Measurements from ENCODE around the gene MYCL. TPM values are rescaled to one million over a fixed set of nuclear protein-coding genes. Genes with fewer than 3 reads are reported as not detected.

MYCL gene
- total and polyA plus RNA-seq, 2 experiments from 2014 or later = 6.3 to 7.8 TPM

DNA sequence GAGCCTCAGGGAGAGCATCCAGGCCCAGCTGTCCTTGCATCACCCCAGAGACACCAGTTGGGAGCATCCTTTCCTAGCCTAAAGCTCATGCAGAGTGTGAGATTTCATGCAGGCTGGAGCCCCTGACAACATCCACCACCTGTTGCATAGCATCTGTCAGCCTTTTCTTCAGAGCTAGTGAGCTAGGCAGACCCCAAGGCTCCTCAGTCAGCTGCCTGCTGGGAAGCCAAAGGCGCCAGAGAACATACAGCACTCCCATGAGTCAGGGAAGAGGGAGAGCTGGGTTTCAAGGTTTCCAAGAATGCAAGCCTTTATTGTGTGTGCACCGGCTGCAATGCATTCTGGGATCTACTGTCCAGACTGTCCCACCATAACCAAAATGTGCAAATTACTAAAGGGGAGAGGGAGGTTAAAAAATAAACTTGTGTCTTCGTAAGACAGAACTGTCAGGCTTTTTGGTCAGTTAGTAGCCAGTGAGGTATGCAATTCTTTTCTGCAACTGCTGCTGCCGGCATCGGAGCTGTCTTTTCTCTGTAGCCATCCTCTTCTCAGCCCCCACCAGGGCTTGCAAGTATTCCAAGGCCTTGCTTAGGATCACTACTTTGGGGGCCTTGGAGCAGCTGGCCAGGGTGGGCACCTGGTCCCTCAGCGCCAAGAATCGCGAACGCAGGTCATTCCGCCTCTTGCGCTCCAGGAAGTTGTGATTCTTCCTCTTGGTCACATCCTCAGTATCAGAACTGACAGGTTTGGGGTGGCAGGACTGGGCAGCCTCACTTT lies 4.6 kb downstream of the MYCL start:
- no peaks in the 10 kb centered on the region for H4K20me1 ChIP-seq (ENCODE audit: insufficient read depth, poor library complexity, severe bottlenecking)
- peaks cover 12% of the 10 kb centered on the region for H3K27me3 ChIP-seq
- no peak overlapping the region for H3K4me3 ChIP-seq
- TF ChIP-seq EZH2phosphoT487 (IDR thresholded peaks at IDR 0.05; ENCODE audit: low read depth, severe bottlenecking, unreplicated experiment) (no peak), EZH2 (IDR thresholded peaks at IDR 0.05; ENCODE audit: borderline replicate concordance) (no peak)
- TF ChIP-seq, protein P1, sequence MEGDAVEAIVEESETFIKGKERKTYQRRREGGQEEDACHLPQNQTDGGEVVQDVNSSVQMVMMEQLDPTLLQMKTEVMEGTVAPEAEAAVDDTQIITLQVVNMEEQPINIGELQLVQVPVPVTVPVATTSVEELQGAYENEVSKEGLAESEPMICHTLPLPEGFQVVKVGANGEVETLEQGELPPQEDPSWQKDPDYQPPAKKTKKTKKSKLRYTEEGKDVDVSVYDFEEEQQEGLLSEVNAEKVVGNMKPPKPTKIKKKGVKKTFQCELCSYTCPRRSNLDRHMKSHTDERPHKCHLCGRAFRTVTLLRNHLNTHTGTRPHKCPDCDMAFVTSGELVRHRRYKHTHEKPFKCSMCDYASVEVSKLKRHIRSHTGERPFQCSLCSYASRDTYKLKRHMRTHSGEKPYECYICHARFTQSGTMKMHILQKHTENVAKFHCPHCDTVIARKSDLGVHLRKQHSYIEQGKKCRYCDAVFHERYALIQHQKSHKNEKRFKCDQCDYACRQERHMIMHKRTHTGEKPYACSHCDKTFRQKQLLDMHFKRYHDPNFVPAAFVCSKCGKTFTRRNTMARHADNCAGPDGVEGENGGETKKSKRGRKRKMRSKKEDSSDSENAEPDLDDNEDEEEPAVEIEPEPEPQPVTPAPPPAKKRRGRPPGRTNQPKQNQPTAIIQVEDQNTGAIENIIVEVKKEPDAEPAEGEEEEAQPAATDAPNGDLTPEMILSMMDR (IDR thresholded peaks at IDR 0.05; ENCODE audit: poor library complexity) = no peak
- H3K9me3 ChIP-seq (ENCODE audit: low read depth) = no peaks in the 10 kb centered on the region
- H2AFZ ChIP-seq = no peak overlapping the region
- no peaks in the 10 kb centered on the region for H3K36me3 ChIP-seq (replicated peaks; ENCODE audit: insufficient read depth, low read depth)
- no peak overlapping the region for H3K27ac ChIP-seq
- H3K4me1 ChIP-seq (ENCODE audit: insufficient read depth) = peaks cover 15% of the 10 kb centered on the region
- DNase-seq (ENCODE audit: low spot score) = peak; percentile 27
- 88% methylated on average over 11 of the region's 11 CpGs for WGBS (ENCODE audit: low lambda C conversion rate, missing lambda C conversion rate)
- no peaks in the 10 kb centered on the region for H3K9me2 ChIP-seq (replicated peaks; ENCODE audit: insufficient read depth)
- H3K79me2 ChIP-seq = peaks cover 6% of the 10 kb centered on the region
- no peak overlapping the region for H3K4me2 ChIP-seq

- H3K4me3 ChIP-seq = no peak overlapping the region
- H3K79me2 ChIP-seq = peaks cover 6% of the 10 kb centered on the region
- H3K4me1 ChIP-seq (ENCODE audit: insufficient read depth) = peaks cover 16% of the 10 kb centered on the region
- no peak overlapping the region for H3K4me2 ChIP-seq
- H4K20me1 ChIP-seq (ENCODE audit: insufficient read depth, poor library complexity, severe bottlenecking) = no peaks in the 10 kb centered on the region
- TF ChIP-seq EZH2 (IDR thresholded peaks at IDR 0.05; ENCODE audit: borderline replicate concordance) (no peak), EZH2phosphoT487 (IDR thresholded peaks at IDR 0.05; ENCODE audit: low read depth, severe bottlenecking, unreplicated experiment) (no peak)
- TF ChIP-seq, protein P1 (IDR thresholded peaks at IDR 0.05; ENCODE audit: poor library complexity) = no peak
- H3K27ac ChIP-seq = no peak overlapping the region
- H3K27me3 ChIP-seq = peaks cover 12% of the 10 kb centered on the region
- WGBS (ENCODE audit: low lambda C conversion rate, missing lambda C conversion rate) = 94% methylated on average over 5 of the region's 5 CpGs
- H3K9me3 ChIP-seq (ENCODE audit: low read depth) = no peaks in the 10 kb centered on the region
- H2AFZ ChIP-seq = no peak overlapping the region
- H3K36me3 ChIP-seq (replicated peaks; ENCODE audit: insufficient read depth, low read depth) = no peaks in the 10 kb centered on the region
- no peak for DNase-seq (ENCODE audit: low spot score)
- no peaks in the 10 kb centered on the region for H3K9me2 ChIP-seq (replicated peaks; ENCODE audit: insufficient read depth)
These were observed 5.8 kb downstream of the MYCL start for GRCh38 chr1:39895731-39896480.

DNA sequence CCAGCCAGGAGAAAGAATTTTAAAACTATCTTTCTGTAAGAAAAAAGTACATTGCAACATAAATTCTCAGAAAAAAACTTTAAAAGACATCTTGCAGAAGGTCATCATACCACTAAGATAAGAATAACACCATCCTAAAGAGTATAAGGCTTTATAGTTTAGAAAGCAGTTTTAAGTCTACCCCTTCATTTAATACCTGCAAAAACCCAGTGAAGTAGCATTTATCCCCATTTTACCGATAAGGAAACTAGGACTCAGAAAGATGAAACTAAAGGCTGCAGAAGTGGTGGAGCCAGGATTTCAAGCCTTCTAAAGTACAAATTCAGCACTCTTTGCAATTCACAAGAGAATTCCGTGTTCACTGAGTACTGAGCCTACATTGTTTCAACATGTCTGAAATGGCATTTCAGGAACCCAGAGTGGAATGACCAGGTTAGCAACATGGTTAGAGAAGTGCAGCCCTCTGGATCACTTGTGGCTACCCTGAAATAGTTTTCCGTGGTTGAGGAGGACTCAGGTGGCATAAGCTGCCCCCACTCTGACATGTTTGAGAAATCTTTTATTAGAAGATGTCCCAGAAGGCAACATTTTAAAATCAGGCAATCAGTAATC lies 6.7 kb downstream of the MYCL start:
- Histone ChIP-seq H3K9me3 (ENCODE audit: low read depth) (no peaks in the 10 kb centered on the region), H2AFZ (no peak overlapping the region), H3K27me3 (peaks cover 3% of the 10 kb centered on the region), H3K4me3 (no peak overlapping the region), H3K27ac (no peak overlapping the region), H3K79me2 (peaks cover 2% of the 10 kb centered on the region), H3K4me1 (ENCODE audit: insufficient read depth) (peaks cover 16% of the 10 kb centered on the region), H4K20me1 (ENCODE audit: insufficient read depth, poor library complexity, severe bottlenecking) (no peaks in the 10 kb centered on the region), H3K36me3 (replicated peaks; ENCODE audit: insufficient read depth, low read depth) (no peaks in the 10 kb centered on the region), H3K4me2 (no peak overlapping the region), H3K9me2 (replicated peaks; ENCODE audit: insufficient read depth) (no peaks in the 10 kb centered on the region)
- TF ChIP-seq EZH2phosphoT487 (IDR thresholded peaks at IDR 0.05; ENCODE audit: low read depth, severe bottlenecking, unreplicated experiment) (no peak), EZH2 (IDR thresholded peaks at IDR 0.05; ENCODE audit: borderline replicate concordance) (no peak)
- TF ChIP-seq, protein P1 (IDR thresholded peaks at IDR 0.05; ENCODE audit: poor library complexity) = no peak
- no peak for DNase-seq (ENCODE audit: low spot score)
- WGBS (ENCODE audit: low lambda C conversion rate, missing lambda C conversion rate) = 58% methylated on average over 3 of the region's 3 CpGs
